ENCODE measurements around the gene PNPLA7.
"Not testable (repeated sequence)": the region's sequence is repeated elsewhere in the genome, so short reads cannot be mapped to it uniquely, and the experiment has no call there.

Gene PNPLA7

GRCh38 chr9:137556069-137556838 is 6.1 kb upstream of the PNPLA7 start:
- H3K9me3 ChIP-seq (ENCODE audit: severe bottlenecking), result no peaks in the 10 kb centered on the region
- H3K36me3 ChIP-seq (ENCODE audit: low read depth), result peaks cover 73% of the 10 kb centered on the region
- no peak overlapping the region for H3K4me3 ChIP-seq (ENCODE audit: severe bottlenecking)
- H3K27ac ChIP-seq (ENCODE audit: poor library complexity, severe bottlenecking), result no peak overlapping the region
- H3K27me3 ChIP-seq (ENCODE audit: insufficient read depth, poor library complexity, severe bottlenecking), result no peaks in the 10 kb centered on the region
- no peak for TF ChIP-seq CTCF (IDR thresholded peaks at IDR 0.05; ENCODE audit: poor library complexity, severe bottlenecking)
- no peaks in the 10 kb centered on the region for H3K4me1 ChIP-seq (ENCODE audit: insufficient read depth, poor library complexity, severe bottlenecking)
- DNase-seq (ENCODE audit: low spot score) (no peak), ATAC-seq (ENCODE audit: low read depth) (no peak)

DNA sequence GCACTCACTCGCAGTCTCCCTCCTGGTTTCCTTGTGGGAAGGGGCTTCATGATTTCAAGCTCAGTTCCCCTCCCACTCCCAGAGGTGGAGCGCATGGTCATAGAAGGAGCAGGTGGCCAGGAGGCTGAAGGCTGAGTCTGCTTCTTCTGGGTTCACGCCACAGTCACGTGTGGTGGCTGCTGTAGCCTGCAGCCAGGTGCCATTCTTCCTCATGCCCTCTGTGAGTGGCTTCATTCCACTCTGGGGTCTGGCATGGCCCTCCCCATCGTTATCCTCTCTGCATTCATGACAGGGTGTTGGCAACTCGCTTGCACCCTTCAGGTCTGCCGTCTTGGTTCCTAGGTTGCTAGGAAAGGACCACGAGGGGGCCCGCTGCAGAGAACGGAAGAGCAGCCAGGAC is 5.0 kb upstream of the PNPLA7 start:
- no peaks in the 10 kb centered on the region for H3K4me1 ChIP-seq (ENCODE audit: insufficient read depth, poor library complexity, severe bottlenecking)
- peaks cover 70% of the 10 kb centered on the region for H3K36me3 ChIP-seq (ENCODE audit: low read depth)
- DNase-seq (ENCODE audit: low spot score) (no peak), ATAC-seq (ENCODE audit: low read depth) (no peak)
- no peaks in the 10 kb centered on the region for H3K27me3 ChIP-seq (ENCODE audit: insufficient read depth, poor library complexity, severe bottlenecking)
- no peak for TF ChIP-seq CTCF (IDR thresholded peaks at IDR 0.05; ENCODE audit: poor library complexity, severe bottlenecking)
- H3K9me3 ChIP-seq (ENCODE audit: severe bottlenecking), result no peaks in the 10 kb centered on the region
- no peak overlapping the region for H3K4me3 ChIP-seq (ENCODE audit: severe bottlenecking)
- H3K27ac ChIP-seq (ENCODE audit: poor library complexity, severe bottlenecking), result no peak overlapping the region

DNA sequence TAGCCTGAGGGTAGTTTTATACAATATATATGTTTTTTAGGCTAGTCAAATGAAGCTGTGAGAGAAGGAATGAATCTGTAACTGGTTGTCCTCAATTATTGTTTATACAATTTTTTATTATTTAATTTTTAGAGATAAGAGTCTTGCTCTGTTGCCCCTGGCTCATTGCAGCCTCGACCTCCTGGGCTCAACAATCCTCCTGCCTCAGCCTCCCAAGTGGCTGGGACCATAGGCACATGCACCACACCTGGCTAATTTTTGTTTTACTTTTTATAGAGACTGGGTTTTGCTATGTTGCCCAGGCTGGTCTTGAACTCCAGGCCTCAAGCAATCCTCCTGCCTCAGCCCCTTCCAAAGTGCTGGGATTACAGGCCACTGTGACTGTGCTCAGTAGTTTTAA is 4.1 kb upstream of the PNPLA7 start:
- H3K4me1 ChIP-seq (ENCODE audit: insufficient read depth, poor library complexity, severe bottlenecking), result no peaks in the 10 kb centered on the region
- H3K4me3 ChIP-seq (ENCODE audit: severe bottlenecking), result no peak overlapping the region
- no peaks in the 10 kb centered on the region for H3K27me3 ChIP-seq (ENCODE audit: insufficient read depth, poor library complexity, severe bottlenecking)
- no peak overlapping the region for H3K27ac ChIP-seq (ENCODE audit: poor library complexity, severe bottlenecking)
- H3K9me3 ChIP-seq (ENCODE audit: severe bottlenecking), result no peaks in the 10 kb centered on the region
- DNase-seq (ENCODE audit: low spot score) (no peak), ATAC-seq (ENCODE audit: low read depth) (no peak)
- peaks cover 62% of the 10 kb centered on the region for H3K36me3 ChIP-seq (ENCODE audit: low read depth)
- TF ChIP-seq CTCF (IDR thresholded peaks at IDR 0.05; ENCODE audit: poor library complexity, severe bottlenecking), result no peak

GRCh38 chr9:137553654-137554053 is 3.5 kb upstream of the PNPLA7 start:
- not testable (repeated sequence) for H3K27me3 ChIP-seq (ENCODE audit: insufficient read depth, poor library complexity, severe bottlenecking); H3K27ac ChIP-seq (ENCODE audit: poor library complexity, severe bottlenecking); H3K4me1 ChIP-seq (ENCODE audit: insufficient read depth, poor library complexity, severe bottlenecking); ATAC-seq (ENCODE audit: low read depth); H3K9me3 ChIP-seq (ENCODE audit: severe bottlenecking); DNase-seq (ENCODE audit: low spot score); H3K4me3 ChIP-seq (ENCODE audit: severe bottlenecking)
- H3K36me3 ChIP-seq (ENCODE audit: low read depth), result peaks cover 55% of the 10 kb centered on the region

- H3K27me3 ChIP-seq (ENCODE audit: insufficient read depth, poor library complexity, severe bottlenecking), result no peaks in the 10 kb centered on the region
- no peak for DNase-seq (ENCODE audit: low spot score)
- peak overlapping the region; percentile 50 for H3K27ac ChIP-seq (ENCODE audit: poor library complexity, severe bottlenecking)
- no peaks in the 10 kb centered on the region for H3K4me1 ChIP-seq (ENCODE audit: insufficient read depth, poor library complexity, severe bottlenecking)
- peaks cover 41% of the 10 kb centered on the region for H3K36me3 ChIP-seq (ENCODE audit: low read depth)
- H3K9me3 ChIP-seq (ENCODE audit: severe bottlenecking), result no peaks in the 10 kb centered on the region
- peak; percentile 35; the same call in 2 of the 3 replicates for ATAC-seq (ENCODE audit: low read depth)
- peak overlapping the region; percentile 96 for H3K4me3 ChIP-seq (ENCODE audit: severe bottlenecking)
- no peak for TF ChIP-seq CTCF (IDR thresholded peaks at IDR 0.05; ENCODE audit: poor library complexity, severe bottlenecking)
Measured at GRCh38 chr9:137552022-137552768, 2.0 kb upstream of the PNPLA7 start.
